ENCODE results near the gene GBGT1. TPM values are rescaled to one million over a fixed set of nuclear protein-coding genes. Genes with fewer than 3 reads are reported as not detected.

The GBGT1 gene
- total and polyA plus RNA-seq, 2 donors (not counting 3 experiments of a cell fraction or from before 2014, with no cell fraction given), result 35.6 to 56.3 TPM

DNA sequence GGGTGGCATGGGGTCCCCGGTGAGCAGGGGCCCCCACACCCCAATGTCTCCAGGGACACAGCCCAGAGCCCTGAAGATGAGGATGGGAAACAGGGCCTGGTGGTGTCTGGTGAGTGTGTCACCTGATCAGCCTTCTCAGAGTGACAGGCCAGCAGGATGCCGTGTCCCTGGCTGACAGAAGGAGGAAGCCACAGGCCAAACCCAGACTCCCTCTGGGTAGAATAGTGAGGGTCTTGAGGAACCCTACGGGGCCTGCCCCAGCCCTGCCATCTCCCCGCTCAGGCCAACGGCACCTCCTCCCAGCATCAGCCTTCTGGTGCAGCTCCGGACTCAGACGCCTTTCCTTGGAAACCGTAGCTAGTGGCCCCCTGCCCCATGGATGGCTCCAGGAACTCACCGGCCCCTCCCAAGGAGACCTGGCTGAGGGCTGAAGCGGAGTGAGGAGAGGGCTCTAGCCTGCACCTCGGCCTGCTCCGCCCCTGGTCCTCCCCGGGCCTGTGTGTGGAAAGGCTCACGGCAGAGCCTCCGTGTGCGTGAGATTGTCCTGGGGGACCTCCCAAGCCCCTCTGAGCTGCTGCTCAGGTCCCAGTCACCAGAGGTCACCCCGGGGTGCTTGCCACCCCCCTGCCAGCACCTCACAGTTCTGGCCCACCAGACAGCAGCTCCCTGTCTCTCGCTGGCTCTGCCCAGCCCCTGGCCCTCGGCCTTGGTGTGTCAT, 48.7 kb downstream of the GBGT1 start:
- H4K20me1 ChIP-seq (replicated peaks; ENCODE audit: control insufficient read depth, extremely low read depth, insufficient read depth, low read length), result no peaks in the 10 kb centered on the region
- no peaks in the 10 kb centered on the region for H3K79me2 ChIP-seq (ENCODE audit: control insufficient read depth, insufficient read depth, low read length)
- dilution Hi-C loops (cut with MboI; ENCODE audit: extremely low pct_ligation_motif_present, low sequenced_read_pairs) (no loop called here), intact Hi-C loops (cut with micrococcal nuclease) (no loop called here)
- no peak for TF ChIP-seq MYC (IDR thresholded peaks at IDR 0.05; ENCODE audit: low read depth, low read length)
- no peak for TF ChIP-seq EZH2 (IDR thresholded peaks at IDR 0.05; ENCODE audit: borderline replicate concordance, low read depth, low read length, severe bottlenecking)
- no peak for TF ChIP-seq GATA2 (IDR thresholded peaks at IDR 0.05; ENCODE audit: insufficient read depth, insufficient read length, low read depth, low read length)
- no peak for TF ChIP-seq POLR2A (IDR thresholded peaks at IDR 0.05; ENCODE audit: low read depth, low read length)
- TF ChIP-seq POLR2AphosphoS5 (IDR thresholded peaks at IDR 0.05; ENCODE audit: insufficient read depth, low read depth, low read length), result no peak
- no peak for TF ChIP-seq JUN (IDR thresholded peaks at IDR 0.05; ENCODE audit: borderline replicate concordance, insufficient read depth, insufficient read length, low read depth)
- no peak for TF ChIP-seq FOS (IDR thresholded peaks at IDR 0.05; ENCODE audit: borderline replicate concordance, insufficient read depth, low read length)
- no peak for TF ChIP-seq MAX (IDR thresholded peaks at IDR 0.05; ENCODE audit: insufficient read depth, insufficient read length)
- TF ChIP-seq CTCF (IDR thresholded peaks at IDR 0.05; ENCODE audit: extremely low read depth in 1 of 2, insufficient read depth in 1 of 2, low read depth in 1 of 2, low read length in 2 of 2), result no peak
- H3K4me3 ChIP-seq (replicated peaks in 1 of 3; ENCODE audit: insufficient read depth in 1 of 3, low read depth in 1 of 3, low read length in 3 of 3), result no peak overlapping the region
- FAIRE-seq, result no peak
- no peaks in the 10 kb centered on the region for H3K9me1 ChIP-seq (replicated peaks; ENCODE audit: control insufficient read depth, extremely low read depth, insufficient read depth, low read length)
- ChIA-PET CTCF (interaction anchor here (1.0 to 2.6 kb wide), 5 partner anchors 18 to 29 kb away, joined by 3 to 43 read pairs (median 4); no protein-coding TSS in a partner anchor), POLR2A (interaction anchor here (1.1 kb wide), 1 partner anchor 19 kb away, joined by 4 read pairs; no protein-coding TSS in a partner anchor)
- H3K4me1 ChIP-seq (ENCODE audit: control insufficient read depth, extremely low read depth, insufficient read depth, low read length), result peaks cover 28% of the 10 kb centered on the region
- BruUV-seq (replicated peaks), result no TSS peak
- no peak for DNase-seq (ENCODE audit: low read depth, low spot score)
- no peaks in the 10 kb centered on the region for H3K27me3 ChIP-seq (ENCODE audit: control insufficient read depth in 2 of 2, insufficient read depth in 2 of 2, low read length in 2 of 2)
- H3K27ac ChIP-seq (ENCODE audit: insufficient read depth, low read depth, low read length), result no peak overlapping the region
- H3K9me3 ChIP-seq (replicated peaks; ENCODE audit: control insufficient read depth, insufficient read depth, low read length), result no peaks in the 10 kb centered on the region
- no peak overlapping the region for H3K9ac ChIP-seq (replicated peaks; ENCODE audit: extremely low read depth, insufficient read depth, low read length)
- H2AFZ ChIP-seq (ENCODE audit: low read depth, low read length), result no peak overlapping the region
- no peak overlapping the region for H3K4me2 ChIP-seq (ENCODE audit: insufficient read depth, low read length)
- peaks cover 0 to 6% of the 10 kb centered on the region in 2 experiments for H3K36me3 ChIP-seq (ENCODE audit: control insufficient read depth in 2 of 2, extremely low read depth in 1 of 2, insufficient read depth in 2 of 2, low read length in 2 of 2)

Data from endothelial cell of umbilical vein (primary cell).